HUES48 (cell line): ENCODE results near the gene CCDC178.

ENCODE experiments used
- H3K27ac ChIP-seq: one replicate; pipeline ENCODE4 v1.7.0; 2013; ENCODE audit warnings: low read depth, low read length, inconsistent platforms
- H3K27me3 ChIP-seq: 2 replicates; pipeline ENCODE4 v1.6.1; 2013; ENCODE audit warnings: mild to moderate bottlenecking, low read length; ENCODE audit not compliant: control insufficient read depth, insufficient read depth
- H3K36me3 ChIP-seq: 2 replicates; pipeline ENCODE4 v1.6.1; 2013; ENCODE audit warnings: low read length; ENCODE audit not compliant: control insufficient read depth, insufficient read depth
- H3K4me1 ChIP-seq: 2 replicates; pipeline ENCODE4 v1.6.1; 2013; ENCODE audit warnings: mild to moderate bottlenecking, low read length; ENCODE audit not compliant: control insufficient read depth, insufficient read depth
- H3K4me3 ChIP-seq: 2 replicates; pipeline ENCODE4 v1.5.1; 2013; ENCODE audit warnings: mild to moderate bottlenecking, low read depth, low read length
- H3K9ac ChIP-seq: 2 replicates; pipeline ENCODE4 v1.6.1; 2013; ENCODE audit warnings: mild to moderate bottlenecking, low read depth, low read length, moderate library complexity
- H3K9me3 ChIP-seq: 2 replicates; pipeline ENCODE4 v1.6.1; 2013; ENCODE audit warnings: low read length; ENCODE audit not compliant: control insufficient read depth, insufficient read depth

CCDC178 gene

GRCh38 chr18:33076601-33077000, 363.9 kb downstream of the CCDC178 start:
- H3K27me3 ChIP-seq, result no peaks in the 10 kb centered on the region
- H3K4me1 ChIP-seq, result no peaks in the 10 kb centered on the region
- H3K36me3 ChIP-seq, result no peaks in the 10 kb centered on the region
- no peak overlapping the region for H3K9ac ChIP-seq
- H3K27ac ChIP-seq, result no peak overlapping the region
- H3K9me3 ChIP-seq, result no peaks in the 10 kb centered on the region
- H3K4me3 ChIP-seq, result no peak overlapping the region

DNA sequence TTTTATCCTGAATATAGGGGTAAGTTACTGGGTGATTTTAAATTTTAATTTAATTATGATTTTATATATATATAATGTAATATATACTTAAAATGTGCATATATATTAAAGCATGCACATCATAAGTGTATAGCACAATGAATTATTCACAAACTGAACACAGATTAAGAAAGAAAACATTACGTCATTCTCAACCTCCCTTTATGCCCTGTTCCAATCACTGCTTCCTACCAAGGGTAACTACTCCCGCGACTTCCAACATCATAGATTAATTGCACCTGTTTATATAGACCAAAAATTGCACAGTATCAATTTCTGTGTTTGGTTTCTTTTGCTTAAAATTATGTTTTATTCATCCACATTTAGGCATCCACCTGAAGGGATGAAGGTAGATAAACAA, 366.4 kb downstream of the CCDC178 start:
- Histone ChIP-seq H3K36me3 (no peaks in the 10 kb centered on the region), H3K4me3 (no peak overlapping the region), H3K9ac (no peak overlapping the region), H3K27me3 (no peaks in the 10 kb centered on the region), H3K9me3 (no peaks in the 10 kb centered on the region), H3K27ac (no peak overlapping the region), H3K4me1 (no peaks in the 10 kb centered on the region)

DNA sequence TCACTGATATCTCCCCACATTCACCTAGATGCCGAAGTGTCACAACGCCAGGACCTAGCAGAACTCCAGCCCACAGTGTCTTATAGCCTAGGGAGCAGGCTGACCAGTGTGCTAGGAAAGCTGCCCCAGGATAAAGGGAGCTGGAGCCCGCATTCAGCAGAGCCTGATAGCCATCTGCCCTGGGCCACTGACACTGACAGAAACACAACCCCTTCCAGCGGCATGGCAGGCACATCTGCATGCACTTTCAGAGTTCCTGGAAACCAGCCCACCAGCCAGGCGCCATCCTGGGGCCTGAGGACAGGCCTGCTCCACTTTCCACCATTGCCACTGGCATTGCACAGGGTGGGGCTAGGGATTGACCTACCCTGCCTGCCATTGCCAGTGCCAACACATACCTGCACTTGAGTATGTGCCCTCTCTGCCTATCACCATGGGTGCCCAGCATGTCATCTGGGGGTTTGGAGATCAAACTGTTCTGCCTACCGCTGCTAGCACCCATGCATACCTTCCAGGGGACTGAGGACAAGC, 377.6 kb downstream of the CCDC178 start:
- H3K27me3 ChIP-seq, result no peaks in the 10 kb centered on the region
- no peaks in the 10 kb centered on the region for H3K4me1 ChIP-seq
- no peak overlapping the region for H3K27ac ChIP-seq
- no peaks in the 10 kb centered on the region for H3K9me3 ChIP-seq
- H3K4me3 ChIP-seq, result no peak overlapping the region
- no peak overlapping the region for H3K9ac ChIP-seq
- no peaks in the 10 kb centered on the region for H3K36me3 ChIP-seq

- Histone ChIP-seq H3K4me1 (no peaks in the 10 kb centered on the region), H3K36me3 (no peaks in the 10 kb centered on the region), H3K9me3 (no peaks in the 10 kb centered on the region), H3K9ac (no peak overlapping the region), H3K27ac (no peak overlapping the region), H3K27me3 (no peaks in the 10 kb centered on the region), H3K4me3 (no peak overlapping the region)
Measured at GRCh38 chr18:33052886-33053285, 387.6 kb downstream of the CCDC178 start.

DNA sequence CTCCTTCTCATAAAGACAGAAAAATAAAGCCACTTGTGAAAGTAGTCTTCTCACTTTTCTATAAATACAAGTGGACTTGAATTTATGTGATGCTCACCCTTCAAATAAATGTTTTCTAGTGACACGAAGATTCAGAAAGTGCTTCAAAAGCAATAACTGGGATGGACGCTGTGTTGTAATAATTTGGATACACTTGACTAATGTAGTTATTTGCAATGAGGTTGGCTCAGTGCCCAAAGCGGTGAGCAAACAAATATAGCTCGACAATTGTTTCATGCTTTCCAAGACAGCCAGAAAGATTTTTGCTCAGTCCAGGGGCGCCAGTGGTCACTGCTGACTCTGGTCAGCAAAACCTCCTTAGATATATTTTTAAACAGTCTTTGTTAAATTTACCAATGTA, 389.1 kb downstream of the CCDC178 start:
- H3K27me3 ChIP-seq, result no peaks in the 10 kb centered on the region
- no peaks in the 10 kb centered on the region for H3K36me3 ChIP-seq
- H3K4me1 ChIP-seq, result no peaks in the 10 kb centered on the region
- H3K9ac ChIP-seq, result no peak overlapping the region
- no peaks in the 10 kb centered on the region for H3K9me3 ChIP-seq
- no peak overlapping the region for H3K27ac ChIP-seq
- H3K4me3 ChIP-seq, result no peak overlapping the region

DNA sequence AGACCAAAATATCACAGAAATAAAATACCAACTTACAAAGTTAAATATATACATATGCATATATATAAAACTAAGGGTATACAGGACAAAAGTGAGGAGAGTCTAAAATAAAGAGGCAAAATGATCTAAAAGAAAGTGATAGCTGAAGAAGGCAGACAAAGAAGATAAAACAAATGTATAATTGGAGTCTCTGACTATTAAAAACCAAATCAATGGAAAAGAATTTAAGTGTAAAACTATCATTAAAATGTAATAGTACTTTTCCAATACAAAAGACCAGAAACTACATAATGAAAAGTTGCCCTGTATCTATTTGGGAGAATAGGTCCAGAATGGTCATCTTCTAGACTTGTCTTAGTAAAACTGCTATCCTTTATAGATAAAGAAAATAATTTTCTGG, 400.3 kb downstream of the CCDC178 start:
- Histone ChIP-seq H3K36me3 (no peaks in the 10 kb centered on the region), H3K4me3 (no peak overlapping the region), H3K9me3 (peaks cover 6% of the 10 kb centered on the region; the same call in 1 of the 2 replicates), H3K27me3 (no peaks in the 10 kb centered on the region), H3K9ac (no peak overlapping the region), H3K27ac (no peak overlapping the region), H3K4me1 (no peaks in the 10 kb centered on the region)

GRCh38 chr18:33034945-33035344, 405.6 kb downstream of the CCDC178 start:
- Histone ChIP-seq H3K9ac (no peak overlapping the region), H3K4me3 (no peak overlapping the region), H3K9me3 (peaks cover 5% of the 10 kb centered on the region; the same call in 1 of the 2 replicates), H3K36me3 (no peaks in the 10 kb centered on the region), H3K4me1 (no peaks in the 10 kb centered on the region), H3K27ac (no peak overlapping the region), H3K27me3 (no peaks in the 10 kb centered on the region)

DNA sequence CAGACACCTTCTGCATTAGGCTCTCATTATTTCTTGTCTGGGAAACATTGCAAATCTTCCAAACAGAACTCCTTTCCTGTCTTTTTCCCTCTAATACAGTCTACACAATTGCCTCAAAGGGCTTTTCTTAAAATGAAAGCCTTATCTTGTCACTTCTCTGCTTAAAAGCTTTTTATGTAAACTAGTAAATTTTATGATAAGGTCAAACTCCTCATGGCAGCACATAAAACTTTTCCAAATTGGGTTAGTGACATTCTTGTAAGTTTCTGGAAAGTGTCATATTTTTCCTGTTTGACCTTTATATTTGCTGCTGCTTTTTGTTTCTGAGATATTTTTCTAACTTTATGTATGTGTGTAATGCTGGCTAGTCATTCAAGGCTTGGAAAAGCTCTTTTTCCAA, 406.3 kb downstream of the CCDC178 start:
- no peaks in the 10 kb centered on the region for H3K36me3 ChIP-seq
- H3K9ac ChIP-seq, result no peak overlapping the region
- no peak overlapping the region for H3K4me3 ChIP-seq

DNA sequence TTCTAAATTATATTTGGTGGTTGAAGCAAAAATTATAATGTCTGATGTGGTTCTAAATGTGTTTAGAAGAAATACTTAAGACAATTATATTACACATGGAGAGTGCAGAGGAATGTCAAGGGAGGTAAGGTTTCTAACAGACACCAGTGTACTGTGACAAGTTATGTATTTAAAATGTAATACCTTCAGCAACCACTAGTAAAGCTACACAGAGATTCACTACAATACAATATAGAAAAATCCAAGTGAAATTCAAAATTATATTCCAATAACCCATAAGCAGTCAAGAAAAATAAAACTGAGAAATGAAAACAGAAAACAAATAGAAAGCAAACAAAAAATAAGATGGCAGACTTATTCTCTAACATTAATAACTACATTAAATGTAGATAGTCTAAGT, 418.2 kb downstream of the CCDC178 start:
- Histone ChIP-seq H3K9ac (no peak overlapping the region), H3K27me3 (no peaks in the 10 kb centered on the region)

More for the DNA sequence above, 406.3 kb downstream of the CCDC178 start:
- Histone ChIP-seq H3K27ac (no peak overlapping the region), H3K9me3 (no peaks in the 10 kb centered on the region), H3K4me1 (no peaks in the 10 kb centered on the region), H3K27me3 (no peaks in the 10 kb centered on the region)

GRCh38 chr18:33020877-33021276, 419.6 kb downstream of the CCDC178 start:
- no peaks in the 10 kb centered on the region for H3K36me3 ChIP-seq
- no peaks in the 10 kb centered on the region for H3K4me1 ChIP-seq
- no peak overlapping the region for H3K27ac ChIP-seq
- H3K9ac ChIP-seq, result no peak overlapping the region
- no peaks in the 10 kb centered on the region for H3K27me3 ChIP-seq
- H3K9me3 ChIP-seq, result no peaks in the 10 kb centered on the region
- H3K4me3 ChIP-seq, result no peak overlapping the region

More for the DNA sequence above, 418.2 kb downstream of the CCDC178 start:
- Histone ChIP-seq H3K4me3 (no peak overlapping the region), H3K4me1 (no peaks in the 10 kb centered on the region), H3K27ac (no peak overlapping the region), H3K9me3 (no peaks in the 10 kb centered on the region), H3K36me3 (no peaks in the 10 kb centered on the region)

DNA sequence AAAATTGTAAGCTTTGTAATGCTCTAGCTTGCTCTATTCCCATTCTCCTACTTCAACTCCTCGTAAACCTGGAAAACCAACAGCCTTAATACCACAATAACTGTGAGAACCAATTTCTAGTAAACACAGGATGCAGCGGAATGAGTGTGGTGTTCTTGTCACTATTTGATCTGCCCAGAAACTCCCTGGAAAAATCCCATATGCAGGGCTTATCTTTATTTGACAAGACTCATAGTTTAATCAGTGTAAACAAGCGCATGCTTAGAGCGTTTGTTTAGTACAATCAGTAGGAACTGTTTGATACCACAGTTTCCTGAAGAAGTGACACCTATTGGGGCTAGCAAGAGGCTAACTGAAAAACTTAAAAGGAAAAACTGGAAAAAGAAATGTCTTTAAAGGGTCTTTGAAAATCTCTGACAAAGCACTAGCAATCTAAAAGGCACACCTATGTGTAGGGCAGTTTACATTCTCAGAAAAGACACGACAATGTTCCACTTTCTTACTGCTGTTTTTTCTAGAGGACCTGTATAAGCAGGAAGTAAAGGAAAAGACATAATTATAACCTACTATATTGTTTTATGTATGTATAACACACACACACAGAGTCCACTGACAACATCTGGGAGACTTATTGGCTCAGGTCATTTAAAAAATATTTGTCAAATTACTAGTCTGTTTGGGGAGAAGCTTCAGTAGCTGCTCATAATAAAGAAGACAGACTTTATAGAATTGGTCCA, 426.3 kb downstream of the CCDC178 start:
- Histone ChIP-seq H3K36me3 (no peaks in the 10 kb centered on the region), H3K27me3 (no peaks in the 10 kb centered on the region), H3K27ac (peak overlapping the region; percentile 55), H3K9me3 (no peaks in the 10 kb centered on the region), H3K4me3 (no peak overlapping the region), H3K9ac (no peak overlapping the region), H3K4me1 (peaks cover 22% of the 10 kb centered on the region)
